ENCODE measurements around the gene C19orf73.
A peak's percentile ranks its signal among the peaks of the same experiment; 100 is the strongest.

C19orf73 gene

GRCh38 chr19:49107625-49108459, 11.1 kb downstream of the C19orf73 start:
- in situ Hi-C loops (cut with MboI; ENCODE audit: low pct_unique_long_range_greater_than_20kb, low sequenced_read_pairs, unreplicated experiment), result no loop called here
- no peak for DNase-seq (ENCODE audit: low spot score)
- TF ChIP-seq CTCF (IDR thresholded peaks at IDR 0.05; ENCODE audit: extremely low read depth, insufficient read depth, missing control alignments), result no peak

GRCh38 chr19:49106648-49107135, 12.3 kb downstream of the C19orf73 start:
- in situ Hi-C loops (cut with MboI; ENCODE audit: low pct_unique_long_range_greater_than_20kb, low sequenced_read_pairs, unreplicated experiment), result no loop called here
- TF ChIP-seq CTCF (IDR thresholded peaks at IDR 0.05; ENCODE audit: extremely low read depth, insufficient read depth, missing control alignments), result peak; percentile 88
- no peak for DNase-seq (ENCODE audit: low spot score)

DNA sequence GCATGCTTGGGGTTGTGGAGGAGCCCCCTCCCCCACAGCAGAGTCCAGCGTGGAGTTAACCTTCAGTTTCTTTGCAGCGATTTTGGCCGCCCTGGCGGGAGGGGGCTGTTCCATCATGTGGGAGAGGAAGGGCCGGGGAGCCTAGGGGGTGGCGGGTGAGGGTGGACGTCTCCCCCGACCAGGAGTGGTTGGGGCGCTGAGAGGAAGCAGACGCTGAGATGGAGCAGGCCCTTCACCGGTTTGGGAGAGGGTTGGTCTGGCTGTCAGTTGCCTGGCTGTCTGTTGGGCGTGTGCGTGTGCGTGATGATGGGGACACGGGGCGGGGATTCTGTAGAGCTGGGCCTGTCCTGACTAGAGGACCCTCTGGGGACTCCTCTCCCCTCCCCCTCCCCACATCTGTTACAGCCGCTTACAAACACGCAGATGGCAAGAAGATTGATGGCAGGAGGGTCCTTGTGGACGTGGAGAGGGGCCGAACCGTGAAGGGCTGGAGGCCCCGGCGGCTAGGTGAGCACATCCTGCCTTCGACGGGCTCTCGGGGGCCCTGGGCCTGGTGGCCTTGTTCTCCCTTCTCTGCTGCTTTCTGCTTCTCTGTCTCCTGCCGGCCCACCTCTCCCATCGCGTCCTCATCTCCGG, 14.6 kb downstream of the C19orf73 start:
- no peak for TF ChIP-seq CTCF (IDR thresholded peaks at IDR 0.05; ENCODE audit: extremely low read depth, insufficient read depth, missing control alignments)
- no peak for DNase-seq (ENCODE audit: low spot score)
- in situ Hi-C loops (cut with MboI; ENCODE audit: low pct_unique_long_range_greater_than_20kb, low sequenced_read_pairs, unreplicated experiment), result no loop called here

DNA sequence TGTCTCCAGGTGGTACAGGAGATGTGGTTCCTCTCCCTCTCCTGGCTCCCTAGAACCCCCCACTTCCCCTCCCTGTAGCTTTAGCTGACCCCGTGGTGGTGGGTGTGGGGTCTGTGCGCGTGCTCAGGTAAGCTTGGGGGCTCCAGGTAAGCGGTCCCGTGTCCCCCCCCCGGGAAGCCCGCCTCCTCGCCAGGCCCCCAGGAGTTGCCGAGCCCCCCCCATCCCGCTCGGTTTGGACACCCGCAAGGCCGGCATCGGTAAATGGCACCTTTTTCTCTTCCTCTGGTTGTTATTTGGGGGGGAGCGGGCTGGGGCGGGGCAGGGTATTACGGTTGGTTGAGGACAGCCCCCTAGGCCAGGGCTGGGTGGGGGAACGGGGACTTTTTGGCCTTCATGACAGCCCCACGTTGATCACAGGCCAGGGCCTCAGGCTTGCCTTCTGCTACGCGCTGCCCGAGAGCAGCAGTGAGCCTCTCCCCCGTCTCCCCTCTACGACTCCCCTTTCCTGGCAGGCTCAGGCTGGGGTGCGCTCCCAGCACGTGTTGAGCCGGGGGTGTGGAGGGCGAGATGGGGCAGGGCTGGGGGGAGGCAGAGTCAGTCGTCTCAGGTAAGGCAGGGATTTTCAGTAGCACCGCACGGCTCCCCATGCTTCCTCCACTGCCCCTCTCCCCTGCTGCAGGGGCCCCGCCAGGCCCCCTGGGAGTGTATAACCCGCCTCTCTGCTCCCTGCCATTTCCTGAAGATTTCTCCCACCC, 15.4 kb downstream of the C19orf73 start:
- no peak for TF ChIP-seq CTCF (IDR thresholded peaks at IDR 0.05; ENCODE audit: extremely low read depth, insufficient read depth, missing control alignments)
- no peak for DNase-seq (ENCODE audit: low spot score)
- in situ Hi-C loops (cut with MboI; ENCODE audit: low pct_unique_long_range_greater_than_20kb, low sequenced_read_pairs, unreplicated experiment), result no loop called here

GRCh38 chr19:49102303-49102702, 16.6 kb downstream of the C19orf73 start:
- no peak for DNase-seq (ENCODE audit: low spot score)
- in situ Hi-C loops (cut with MboI; ENCODE audit: low pct_unique_long_range_greater_than_20kb, low sequenced_read_pairs, unreplicated experiment), result no loop called here
- TF ChIP-seq CTCF (IDR thresholded peaks at IDR 0.05; ENCODE audit: extremely low read depth, insufficient read depth, missing control alignments), result no peak

DNA sequence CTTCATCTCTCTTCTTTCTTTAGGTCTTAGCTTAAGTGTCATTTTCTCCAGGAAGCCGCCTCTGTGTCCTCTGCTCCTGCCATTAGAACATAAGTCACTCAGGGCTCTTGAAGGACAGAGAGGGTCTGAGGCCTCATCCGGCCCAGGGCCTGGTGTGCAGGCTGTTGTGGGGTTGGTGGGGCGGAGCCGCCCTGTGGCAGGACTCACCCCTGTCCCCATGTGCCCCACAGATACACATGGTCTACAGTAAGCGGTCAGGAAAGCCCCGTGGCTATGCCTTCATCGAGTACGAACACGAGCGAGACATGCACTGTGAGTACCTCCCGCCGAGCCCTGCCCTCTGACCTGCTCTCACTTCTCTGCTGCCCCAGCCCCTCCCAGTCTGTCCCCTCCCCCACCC, 17.8 kb downstream of the C19orf73 start:
- TF ChIP-seq CTCF (IDR thresholded peaks at IDR 0.05; ENCODE audit: extremely low read depth, insufficient read depth, missing control alignments), result no peak
- in situ Hi-C loops (cut with MboI; ENCODE audit: low pct_unique_long_range_greater_than_20kb, low sequenced_read_pairs, unreplicated experiment), result no loop called here
- no peak for DNase-seq (ENCODE audit: low spot score)
